Right renal pelvis (tissue), 4 donors: Measurements from ENCODE around the gene MEGF6. TPM values are rescaled to one million over a fixed set of nuclear protein-coding genes. Genes with fewer than 3 reads are reported as not detected.

Experiments
- DNase-seq, 4 donors: peaks; one replicate each; pipeline ENCODE4 v3.0.0-alpha.2; 2013; ENCODE audit warnings: low read depth in 4 of 4, low spot score in 3 of 4, missing footprints in 1 of 4
- polyA plus RNA-seq, 4 donors: library from polyadenylated mRNA; unstranded; fragments of 120-200 nt; gene quantifications; one replicate each; pipeline ENCODE4 v1.2.1, GENCODE V29; 2013; ENCODE audit not compliant: insufficient read length in 4 of 4

Gene MEGF6
- polyA plus RNA-seq, 4 donors = 9.0 to 15.6 (median 10.5) TPM

DNA sequence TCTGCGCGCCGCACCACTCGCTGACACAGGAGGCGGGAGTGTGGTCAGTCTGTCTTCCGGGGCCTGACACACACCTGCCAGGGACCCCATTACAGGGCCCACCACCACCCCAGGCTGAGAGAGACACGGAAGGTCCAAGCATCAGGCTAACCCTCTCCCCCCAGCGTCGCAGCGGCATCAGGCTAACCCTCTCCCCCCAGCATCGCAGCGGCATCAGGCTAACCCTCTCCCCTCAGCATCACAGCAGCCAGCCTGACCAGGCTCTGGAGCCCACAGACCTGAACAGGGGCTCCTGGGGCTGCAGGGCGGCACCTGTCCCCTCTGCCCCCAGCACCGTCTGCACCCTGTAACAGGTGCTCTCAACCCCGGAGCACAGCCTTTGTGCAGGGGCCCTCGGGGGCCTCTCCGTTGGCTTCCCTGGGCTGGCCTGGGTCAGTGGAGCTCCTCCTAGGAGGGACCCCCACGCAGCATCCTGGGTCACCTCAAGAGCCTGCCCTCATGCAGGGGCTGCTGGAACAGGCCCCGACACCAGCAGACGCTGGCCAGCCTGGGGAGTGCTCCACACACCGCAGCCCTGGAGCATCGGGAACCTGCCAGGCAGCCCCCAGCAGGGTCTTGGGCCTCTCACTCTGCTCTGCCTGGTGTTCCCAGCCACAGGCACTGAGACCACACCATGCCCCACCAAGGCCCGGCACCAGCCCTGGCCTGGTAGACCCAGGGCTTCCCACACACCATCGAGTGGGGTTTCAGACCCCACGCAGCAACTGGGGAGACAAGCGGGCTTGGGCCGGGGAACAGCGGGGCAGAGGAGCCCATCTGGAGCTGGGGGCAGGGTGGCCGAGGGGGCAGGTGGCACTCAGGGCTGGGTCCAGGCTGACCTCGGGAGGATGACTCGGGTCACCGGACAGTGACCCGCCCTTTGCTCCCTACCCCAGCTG, 67.0 kb downstream of the MEGF6 start:
- DNase-seq = no peak

DNA sequence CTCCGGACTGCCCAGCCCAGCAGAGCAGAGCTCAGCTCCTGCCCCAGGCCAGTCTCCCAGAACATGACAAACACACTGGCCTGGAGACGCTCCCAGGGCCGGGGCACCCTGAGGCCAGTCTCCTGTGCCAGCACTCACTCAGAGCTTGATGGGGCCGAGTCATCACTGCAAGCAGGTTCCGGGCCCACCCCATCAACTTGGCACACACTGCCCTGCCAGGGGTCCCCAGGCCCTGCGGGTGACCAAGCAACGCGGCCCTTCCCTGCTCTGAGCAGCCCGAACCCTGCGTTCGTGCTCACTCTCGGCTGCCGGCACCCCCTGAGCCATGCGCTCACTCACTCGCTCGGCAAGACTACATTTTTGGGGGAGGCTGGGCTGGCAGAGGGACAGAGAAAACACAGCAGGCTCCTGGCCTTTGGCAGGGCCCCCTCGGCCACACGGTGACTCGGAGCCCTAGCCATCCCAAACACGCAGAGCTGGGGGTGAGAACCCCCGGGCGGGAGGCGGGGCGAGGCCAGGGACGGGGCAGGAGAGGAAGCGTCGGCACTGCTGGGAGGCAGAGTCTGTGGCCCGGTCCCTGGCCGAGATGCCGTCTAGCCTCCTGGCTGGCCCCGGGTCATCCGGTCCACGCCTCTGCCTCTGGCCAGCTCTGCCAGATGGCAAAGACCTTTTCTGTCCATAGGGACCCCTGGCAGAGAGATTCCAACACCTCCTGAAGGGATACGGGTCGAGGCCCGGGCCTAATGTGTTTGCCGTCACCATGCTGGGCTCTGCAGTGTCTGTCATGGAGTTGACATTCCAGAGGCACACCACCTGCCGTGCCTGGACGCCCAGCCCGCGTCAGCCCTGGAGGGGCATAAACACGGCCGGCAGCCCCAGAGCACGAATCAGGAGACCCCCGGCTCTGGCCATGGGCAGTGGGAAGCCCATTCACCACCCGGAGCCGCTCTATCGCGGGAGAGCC, 68.0 kb downstream of the MEGF6 start:
- no peak for DNase-seq

DNA sequence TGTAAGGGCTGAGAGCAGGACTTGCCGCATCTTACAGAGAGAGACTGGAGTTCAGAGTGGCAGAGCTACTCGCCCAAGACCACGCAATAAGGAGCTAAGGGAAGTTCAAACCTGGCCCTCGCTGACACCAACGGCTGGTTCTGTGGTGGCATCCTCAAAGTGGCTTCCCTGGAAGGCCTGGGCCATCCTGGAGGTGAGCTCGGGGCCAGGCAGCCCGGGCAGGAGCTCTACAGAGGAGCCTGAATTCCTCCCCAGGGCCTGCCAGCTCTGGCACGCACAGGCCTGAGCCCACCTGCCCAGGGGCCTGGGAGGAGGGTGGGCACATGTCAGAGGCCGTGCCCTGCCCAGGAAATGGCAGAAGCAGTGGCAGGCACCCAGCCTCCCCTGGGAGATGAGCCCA, 68.6 kb downstream of the MEGF6 start:
- no peak for DNase-seq

- no peak for DNase-seq
These were observed 69.4 kb downstream of the MEGF6 start for GRCh38 chr1:3541936-3542335.

- DNase-seq = no peak
These were observed 69.8 kb downstream of the MEGF6 start for GRCh38 chr1:3541465-3541864.

DNA sequence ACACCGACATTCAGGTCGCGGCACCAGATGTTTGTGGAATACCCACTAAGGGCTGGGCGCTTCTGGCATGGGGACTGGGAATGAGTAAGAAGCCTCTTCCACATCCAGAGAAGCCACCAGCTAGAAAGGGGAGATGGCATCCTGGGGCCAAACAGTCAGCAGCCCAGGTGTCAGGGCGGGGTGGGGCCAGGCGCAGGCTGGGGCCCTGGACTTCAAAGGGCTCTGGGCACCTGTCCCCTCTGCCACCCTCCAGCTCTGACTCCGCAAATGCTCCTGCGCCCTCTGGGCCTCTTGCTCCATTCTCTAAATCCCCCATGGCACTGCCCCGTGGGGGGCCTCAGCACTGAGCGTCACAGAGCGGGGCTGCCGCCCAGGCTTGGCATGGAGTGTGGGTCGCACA, 70.4 kb downstream of the MEGF6 start:
- no peak for DNase-seq

DNA sequence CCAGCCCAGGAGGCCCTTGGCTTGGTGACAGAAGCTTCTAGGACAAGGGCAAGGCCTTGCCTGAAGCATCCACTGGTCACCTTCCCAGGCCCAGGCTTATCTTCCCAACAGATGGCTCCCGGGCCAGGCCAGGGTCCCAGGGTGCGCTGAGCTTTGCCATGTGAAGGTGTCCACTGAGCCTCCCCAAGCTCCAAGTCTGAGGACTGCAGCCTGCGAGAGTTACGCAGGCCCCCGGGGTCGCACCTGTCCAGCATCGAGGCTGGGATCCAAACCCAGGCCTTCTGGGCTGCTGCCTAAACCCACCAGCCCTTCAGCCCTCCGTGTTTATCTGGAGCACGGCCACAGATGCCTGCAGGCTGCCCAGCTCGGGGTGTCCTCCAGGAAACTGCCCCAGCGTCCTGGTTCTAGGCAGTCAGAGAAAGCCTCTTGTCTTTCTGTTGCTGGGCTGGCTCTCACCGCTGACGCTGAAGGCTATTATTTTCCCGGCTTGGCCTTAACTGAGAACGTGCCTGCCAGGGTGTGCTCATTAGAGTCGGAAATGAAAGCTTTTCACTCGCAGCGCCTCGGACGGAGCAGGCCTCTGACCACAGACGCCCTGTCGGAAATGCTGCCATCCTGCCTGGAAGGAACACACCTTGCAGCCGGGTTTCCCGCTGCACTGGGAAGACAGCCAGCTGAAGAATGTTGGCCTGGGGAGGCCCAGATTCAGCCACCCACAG, 71.4 kb downstream of the MEGF6 start:
- no peak for DNase-seq

DNA sequence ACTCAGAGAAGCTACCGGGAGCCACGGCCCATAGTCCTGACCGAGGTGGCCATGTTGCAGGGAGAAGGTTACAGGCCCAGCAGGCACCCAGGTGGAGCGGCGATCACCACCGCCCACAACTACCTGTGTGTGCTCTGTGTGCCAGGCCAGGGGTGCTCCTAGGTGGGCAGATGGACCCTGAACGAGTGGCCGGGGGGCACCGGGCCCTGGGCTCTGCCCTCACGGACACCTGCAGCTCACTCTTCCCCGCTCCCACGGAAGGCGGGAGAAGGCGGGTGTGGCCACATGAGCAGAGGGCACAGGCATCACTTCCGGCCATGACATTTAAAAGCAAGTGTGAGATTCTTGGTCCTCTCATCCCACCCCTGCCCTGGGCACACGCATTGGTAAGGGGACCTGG, 73.9 kb downstream of the MEGF6 start:
- DNase-seq = no peak

- DNase-seq = no peak
These were observed 74.7 kb downstream of the MEGF6 start for GRCh38 chr1:3536420-3537195.

DNA sequence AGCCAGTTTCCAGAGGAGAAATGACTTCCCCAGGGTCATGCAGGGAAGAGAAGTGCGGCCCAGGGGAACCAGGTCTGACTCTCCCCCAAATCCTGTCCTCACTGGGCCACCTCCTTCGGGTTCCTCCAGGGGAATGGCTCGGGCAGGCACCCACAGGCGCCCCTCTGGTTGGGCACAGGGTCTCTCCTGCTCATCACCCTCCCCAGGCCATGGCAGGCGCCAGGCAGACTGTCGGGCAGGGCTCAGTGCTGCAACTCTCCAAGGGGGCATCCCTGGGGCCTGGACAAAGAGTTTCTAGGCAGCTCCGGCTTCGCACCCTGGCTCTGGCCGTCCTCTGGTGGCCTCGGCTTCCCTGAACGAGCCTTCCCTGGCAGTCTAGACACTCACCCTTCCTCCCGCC, 75.6 kb downstream of the MEGF6 start:
- no peak for DNase-seq

GRCh38 chr1:3534803-3535637, 76.3 kb downstream of the MEGF6 start:
- no peak for DNase-seq

- no peak for DNase-seq
These were observed 78.0 kb downstream of the MEGF6 start for GRCh38 chr1:3533067-3534048.

DNA sequence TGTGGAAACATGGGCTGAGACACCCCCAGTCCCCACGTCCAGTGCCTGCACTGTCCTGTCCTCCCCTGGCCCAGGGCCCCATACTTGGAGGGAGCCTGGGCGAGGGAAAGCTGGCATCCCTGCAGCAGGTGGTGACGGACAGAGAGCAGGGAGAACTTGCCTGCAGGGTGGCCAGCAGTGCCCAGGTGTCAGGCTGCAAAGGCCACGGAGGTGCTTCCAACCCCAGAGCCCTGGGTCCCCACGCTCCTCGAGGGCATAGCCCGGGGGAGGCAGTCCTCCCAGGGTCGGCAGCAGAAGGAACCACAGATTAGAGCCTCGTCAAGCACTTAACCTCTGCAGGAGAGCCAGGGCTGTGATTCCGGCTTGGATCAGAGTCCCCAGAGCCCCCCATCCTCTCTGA, 79.4 kb downstream of the MEGF6 start:
- DNase-seq = no peak

GRCh38 chr1:3530926-3531818, 80.1 kb downstream of the MEGF6 start:
- DNase-seq = peak in 3 of 4 donors; percentile 62 to 75 (median 73)

DNA sequence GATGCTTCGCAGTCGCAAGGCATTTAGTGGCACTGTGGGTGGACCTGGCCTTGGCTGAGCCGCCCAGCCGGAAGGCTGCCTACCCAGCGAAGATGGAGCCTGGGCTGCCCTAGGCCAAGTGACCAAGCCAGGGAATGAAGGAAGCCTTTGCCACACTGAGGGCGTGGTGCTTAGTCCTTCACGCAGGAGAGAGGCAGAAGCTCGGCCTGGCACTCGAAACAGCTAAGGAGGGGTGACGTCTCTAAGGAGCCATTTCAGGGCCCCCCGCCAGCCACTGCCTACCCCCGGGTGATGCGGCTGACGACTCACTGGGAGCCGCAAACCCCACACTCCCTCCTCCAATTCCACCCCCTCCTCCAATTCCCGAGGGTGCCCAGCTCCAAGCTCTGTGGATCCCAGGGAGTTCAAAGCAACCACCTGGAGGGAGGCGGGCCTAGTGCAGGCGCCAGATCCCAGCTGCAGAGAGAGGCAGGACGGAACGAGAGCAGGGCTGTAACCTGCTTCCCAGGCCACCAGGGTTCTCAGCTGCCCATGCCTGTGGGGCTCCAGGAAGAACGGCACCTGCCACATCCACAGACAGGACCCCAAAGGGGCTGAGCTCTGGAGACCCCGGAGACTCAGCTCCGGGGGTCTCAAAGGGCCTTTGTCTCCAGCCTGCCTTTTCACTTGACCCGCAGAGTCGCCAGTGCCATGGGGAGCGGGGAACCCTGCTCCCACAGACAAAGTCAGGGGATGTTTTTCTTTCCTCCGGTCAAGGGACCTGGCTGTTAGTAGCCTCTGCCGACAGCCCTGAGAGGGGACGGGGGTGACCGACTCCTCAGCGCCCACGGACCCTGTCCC, 81.0 kb downstream of the MEGF6 start:
- no peak for DNase-seq
